Stimulated activated CD4-positive, alpha-beta T cell treated with anti-CD3 and anti-CD28 coated beads, TNF-alpha, amount 100 ng/mL, for 48 hours (primary cell): Measurements from ENCODE around the gene NOL4L.

Experiments
- DNase-seq, 3 donors: peaks; one replicate each; pipeline ENCODE4 v3.0.0-alpha.2; 2020; ENCODE audit warnings: low read depth in 3 of 3

Gene NOL4L

GRCh38 chr20:32447136-32448027 lies 137.8 kb downstream of the NOL4L start:
- DNase-seq: no peak

GRCh38 chr20:32446301-32447100 lies 138.6 kb downstream of the NOL4L start:
- no peak for DNase-seq

GRCh38 chr20:32445539-32446273 lies 139.4 kb downstream of the NOL4L start:
- DNase-seq: no peak

- no peak for DNase-seq
Measured at GRCh38 chr20:32444474-32445220, 140.5 kb downstream of the NOL4L start.

GRCh38 chr20:32443386-32443974 lies 141.7 kb downstream of the NOL4L start:
- no peak for DNase-seq

GRCh38 chr20:32442630-32443373 lies 142.3 kb downstream of the NOL4L start:
- DNase-seq: no peak

GRCh38 chr20:32441638-32442037 lies 143.5 kb downstream of the NOL4L start:
- DNase-seq: no peak

- DNase-seq: no peak
Measured at GRCh38 chr20:32440758-32441078, 144.4 kb downstream of the NOL4L start.

GRCh38 chr20:32440069-32440757 lies 144.9 kb downstream of the NOL4L start:
- no peak for DNase-seq

- DNase-seq: peak in 2 of 3 donors; percentile 13 to 24
Measured at GRCh38 chr20:32439132-32439829, 145.9 kb downstream of the NOL4L start.

GRCh38 chr20:32438331-32438858 lies 146.7 kb downstream of the NOL4L start:
- DNase-seq: no peak

- DNase-seq: no peak
Measured at GRCh38 chr20:32437391-32438074, 147.6 kb downstream of the NOL4L start.

- no peak for DNase-seq
Measured at GRCh38 chr20:32436968-32437367, 148.2 kb downstream of the NOL4L start.

GRCh38 chr20:32436142-32436861 lies 148.8 kb downstream of the NOL4L start:
- DNase-seq: no peak

- no peak for DNase-seq
Measured at GRCh38 chr20:32435449-32436107, 149.6 kb downstream of the NOL4L start.

- DNase-seq: no peak
Measured at GRCh38 chr20:32434434-32434833, 150.7 kb downstream of the NOL4L start.
